ENCODE measurements around the gene DNAJB8. TPM values are rescaled to one million over a fixed set of nuclear protein-coding genes. Genes with fewer than 3 reads are reported as not detected.

DNAJB8 gene
- polyA plus RNA-seq, 1 experiment: not detected

DNA sequence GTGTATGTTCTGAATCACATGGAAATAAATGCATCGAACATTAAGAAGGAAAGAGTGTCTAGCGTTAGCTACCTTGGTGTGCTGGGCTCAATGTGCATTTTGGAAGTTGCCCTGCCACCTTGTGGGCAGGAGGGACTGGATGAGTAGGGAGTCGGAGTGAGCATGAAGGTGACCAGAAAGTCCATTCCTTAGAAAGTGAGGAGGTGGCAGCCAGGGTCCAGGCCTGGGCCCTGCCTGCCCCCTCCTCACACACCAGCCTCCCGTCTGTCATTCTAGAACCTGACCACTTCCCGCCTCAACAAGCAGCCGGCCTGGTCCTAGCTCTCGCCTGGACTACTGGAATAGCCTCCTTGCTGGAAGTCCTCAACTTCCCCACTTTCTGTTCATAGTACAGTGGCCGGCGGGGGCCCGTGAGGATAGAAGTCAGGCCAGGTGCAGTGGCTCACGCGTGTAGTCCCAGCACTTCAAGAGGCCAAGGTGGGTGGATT, 36.5 kb upstream of the DNAJB8 start:
- peaks cover 2% of the 10 kb centered on the region for H3K27me3 ChIP-seq (ENCODE audit: control insufficient read depth, insufficient read depth, low read length)
- no peak for DNase-seq (ENCODE audit: low read depth, low spot score)
- no peaks in the 10 kb centered on the region for H3K9me3 ChIP-seq (ENCODE audit: control insufficient read depth, insufficient read depth, low read length)
- H3K4me3 ChIP-seq (ENCODE audit: low read depth, low read length): no peak overlapping the region
- TF ChIP-seq, protein P1, sequence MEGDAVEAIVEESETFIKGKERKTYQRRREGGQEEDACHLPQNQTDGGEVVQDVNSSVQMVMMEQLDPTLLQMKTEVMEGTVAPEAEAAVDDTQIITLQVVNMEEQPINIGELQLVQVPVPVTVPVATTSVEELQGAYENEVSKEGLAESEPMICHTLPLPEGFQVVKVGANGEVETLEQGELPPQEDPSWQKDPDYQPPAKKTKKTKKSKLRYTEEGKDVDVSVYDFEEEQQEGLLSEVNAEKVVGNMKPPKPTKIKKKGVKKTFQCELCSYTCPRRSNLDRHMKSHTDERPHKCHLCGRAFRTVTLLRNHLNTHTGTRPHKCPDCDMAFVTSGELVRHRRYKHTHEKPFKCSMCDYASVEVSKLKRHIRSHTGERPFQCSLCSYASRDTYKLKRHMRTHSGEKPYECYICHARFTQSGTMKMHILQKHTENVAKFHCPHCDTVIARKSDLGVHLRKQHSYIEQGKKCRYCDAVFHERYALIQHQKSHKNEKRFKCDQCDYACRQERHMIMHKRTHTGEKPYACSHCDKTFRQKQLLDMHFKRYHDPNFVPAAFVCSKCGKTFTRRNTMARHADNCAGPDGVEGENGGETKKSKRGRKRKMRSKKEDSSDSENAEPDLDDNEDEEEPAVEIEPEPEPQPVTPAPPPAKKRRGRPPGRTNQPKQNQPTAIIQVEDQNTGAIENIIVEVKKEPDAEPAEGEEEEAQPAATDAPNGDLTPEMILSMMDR (IDR thresholded peaks at IDR 0.05; ENCODE audit: low read depth, low read length): peak; percentile 13; the same call in 1 of the 2 replicates
- ChIA-PET CTCF (interaction anchor here (1.0 kb wide), 1 partner anchor 105 kb away, joined by 3 read pairs; no protein-coding TSS in a partner anchor), POLR2A (no interaction called here)
- no peak overlapping the region for H3K27ac ChIP-seq (ENCODE audit: low read depth, low read length)

DNA sequence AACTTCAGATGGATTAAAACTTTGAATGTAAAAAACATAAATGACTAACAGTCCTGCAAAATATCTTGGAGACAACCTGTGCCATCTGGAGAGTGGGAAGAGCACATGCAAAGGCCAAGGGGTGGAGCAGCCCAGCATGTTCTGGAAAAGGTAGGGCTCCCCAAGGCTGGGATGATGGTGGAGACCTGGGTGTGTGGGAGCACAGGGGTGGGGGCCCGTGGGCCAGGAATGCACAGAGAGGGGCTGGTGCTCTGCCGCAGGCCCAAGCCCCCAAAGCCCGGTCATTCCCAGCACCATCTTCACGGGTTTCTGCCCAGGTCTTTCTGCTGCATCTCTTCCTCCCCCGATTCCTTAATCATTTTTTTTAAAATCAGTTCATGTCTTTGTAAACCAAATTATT, 36.0 kb upstream of the DNAJB8 start:
- TF ChIP-seq, protein P1 (IDR thresholded peaks at IDR 0.05; ENCODE audit: low read depth, low read length): no peak
- H3K27ac ChIP-seq (ENCODE audit: low read depth, low read length): no peak overlapping the region
- H3K27me3 ChIP-seq (ENCODE audit: control insufficient read depth, insufficient read depth, low read length): peaks cover 2% of the 10 kb centered on the region
- ChIA-PET CTCF (interaction anchor here (1.0 kb wide), 1 partner anchor 106 kb away, joined by 3 read pairs; no protein-coding TSS in a partner anchor), POLR2A (no interaction called here)
- no peaks in the 10 kb centered on the region for H3K9me3 ChIP-seq (ENCODE audit: control insufficient read depth, insufficient read depth, low read length)
- H3K4me3 ChIP-seq (ENCODE audit: low read depth, low read length): no peak overlapping the region
- DNase-seq (ENCODE audit: low read depth, low spot score): no peak

DNA sequence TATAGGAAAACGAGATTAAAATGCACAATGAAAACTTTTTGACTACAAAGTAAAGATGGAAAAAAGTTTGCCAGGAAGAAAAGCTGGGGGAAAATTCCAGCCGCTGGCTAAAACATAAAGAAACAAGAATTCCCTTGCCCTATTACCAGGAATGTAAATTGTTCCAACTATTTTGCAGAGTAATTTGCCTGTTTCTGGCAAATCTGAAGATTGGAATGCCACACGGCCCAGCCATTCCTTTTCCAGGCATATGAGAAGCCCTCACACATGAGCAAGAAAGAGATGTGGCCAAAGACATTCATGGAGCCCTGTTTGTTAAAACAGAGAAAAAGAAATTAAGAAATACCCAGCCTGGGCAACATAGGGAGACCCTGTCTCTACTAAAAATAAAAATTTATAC, 34.7 kb upstream of the DNAJB8 start:
- DNase-seq (ENCODE audit: low read depth, low spot score): no peak
- no peak overlapping the region for H3K27ac ChIP-seq (ENCODE audit: low read depth, low read length)
- POLR2A ChIA-PET: no interaction called here
- H3K27me3 ChIP-seq (ENCODE audit: control insufficient read depth, insufficient read depth, low read length): peaks cover 5% of the 10 kb centered on the region
- H3K9me3 ChIP-seq (ENCODE audit: control insufficient read depth, insufficient read depth, low read length): no peaks in the 10 kb centered on the region; the same call in 1 of the 2 replicates
- TF ChIP-seq, protein P1 (IDR thresholded peaks at IDR 0.05; ENCODE audit: low read depth, low read length): no peak
- CTCF ChIA-PET: interaction anchor here (0.6 kb wide), 1 partner anchor 427 kb away, joined by 4 read pairs; no protein-coding TSS in a partner anchor
- no peak overlapping the region for H3K4me3 ChIP-seq (ENCODE audit: low read depth, low read length)

DNA sequence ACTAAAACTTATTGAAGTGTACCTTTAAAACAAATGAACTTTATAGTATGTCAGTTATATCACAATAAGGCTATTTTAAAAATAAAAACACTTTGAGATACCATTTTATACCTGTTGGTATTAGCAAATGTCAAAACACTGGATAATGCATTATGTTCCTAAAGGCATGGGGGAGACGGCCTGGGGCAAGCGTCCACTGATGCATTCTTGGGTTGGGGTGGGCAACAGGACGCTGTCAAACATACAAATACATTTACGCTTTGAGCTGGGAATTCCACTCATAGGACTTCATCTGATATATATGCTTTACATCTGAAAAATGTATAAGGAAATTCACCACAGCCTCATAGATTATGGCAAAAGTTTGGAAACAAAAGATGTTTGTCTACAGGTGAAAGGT, 33.9 kb upstream of the DNAJB8 start:
- DNase-seq (ENCODE audit: low read depth, low spot score): no peak
- H3K9me3 ChIP-seq (ENCODE audit: control insufficient read depth, insufficient read depth, low read length): no peaks in the 10 kb centered on the region; the same call in 1 of the 2 replicates
- peaks cover 5% of the 10 kb centered on the region for H3K27me3 ChIP-seq (ENCODE audit: control insufficient read depth, insufficient read depth, low read length)
- POLR2A ChIA-PET: no interaction called here
- CTCF ChIA-PET: no interaction called here
- no peak overlapping the region for H3K4me3 ChIP-seq (ENCODE audit: low read depth, low read length)
- H3K27ac ChIP-seq (ENCODE audit: low read depth, low read length): no peak overlapping the region
- TF ChIP-seq, protein P1 (IDR thresholded peaks at IDR 0.05; ENCODE audit: low read depth, low read length): no peak

DNA sequence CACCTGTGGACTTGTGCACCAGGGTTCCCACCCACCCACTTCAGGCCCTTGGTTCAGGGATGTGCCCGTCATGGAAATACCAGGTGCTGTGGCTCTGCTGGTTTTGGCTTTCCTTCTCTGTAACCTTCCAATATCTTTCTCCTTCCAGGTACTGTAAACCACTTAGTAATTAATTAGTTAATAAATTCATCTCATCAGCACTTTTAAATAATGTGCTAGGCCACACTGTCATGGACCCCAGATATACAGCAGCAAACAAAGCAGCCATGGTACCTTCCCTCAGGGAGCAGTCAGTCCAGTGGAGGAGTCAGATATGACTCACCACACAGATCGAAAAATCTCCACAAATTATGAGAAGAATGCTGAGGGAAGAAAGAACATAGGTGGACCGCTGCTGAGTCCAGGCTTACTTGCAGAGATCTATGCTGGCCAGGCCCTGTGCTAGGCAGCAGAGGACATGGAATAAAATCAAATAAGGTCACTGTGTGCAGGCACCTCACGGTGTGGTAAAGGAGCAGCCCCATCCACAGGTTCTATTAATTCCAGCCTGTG, 33.1 kb upstream of the DNAJB8 start:
- TF ChIP-seq, protein P1 (IDR thresholded peaks at IDR 0.05; ENCODE audit: low read depth, low read length): no peak
- CTCF ChIA-PET: interaction anchor here (0.8 to 3.9 kb wide), 2 partner anchors 73 to 193 kb away, joined by 4 to 47 read pairs; no protein-coding TSS in a partner anchor
- H3K27ac ChIP-seq (ENCODE audit: low read depth, low read length): no peak overlapping the region
- DNase-seq (ENCODE audit: low read depth, low spot score): no peak
- no peaks in the 10 kb centered on the region; the same call in 1 of the 2 replicates for H3K9me3 ChIP-seq (ENCODE audit: control insufficient read depth, insufficient read depth, low read length)
- POLR2A ChIA-PET: no interaction called here
- H3K27me3 ChIP-seq (ENCODE audit: control insufficient read depth, insufficient read depth, low read length): peaks cover 5% of the 10 kb centered on the region
- no peak overlapping the region for H3K4me3 ChIP-seq (ENCODE audit: low read depth, low read length)

All from AG04450 (cell line).